Thyroid gland (tissue), 4 donors: Measurements from ENCODE around the gene KCNMA1.

Source experiments
- CTCF ChIP-seq, 6 experiments: fragments of 200-600 bp in 3 of 6; fragments of 450-650 bp in 3 of 6; sonication (generic) in 3 of 6; IDR thresholded peaks; one replicate each; pipeline ENCODE4 v1.5.1; 2016 to 2019; ENCODE audit warnings: antibody characterized with exemption in 6 of 6, mild to moderate bottlenecking in 2 of 6, inconsistent platforms in 1 of 6, moderate library complexity in 1 of 6
- POLR2A ChIP-seq, 2 donors: fragments of 450-650 bp; IDR thresholded peaks; one replicate each; pipeline ENCODE4 v1.6.1; 2017; ENCODE audit warnings: antibody characterized with exemption in 2 of 2, mild to moderate bottlenecking in 2 of 2, moderate library complexity in 1 of 2

- TF ChIP-seq CTCF (IDR thresholded peaks at IDR 0.05) (no peak), POLR2A (IDR thresholded peaks at IDR 0.05) (no peak)
Observed at GRCh38 chr10:77424257-77424656, 213.4 kb downstream of the KCNMA1 start.
